Ovary (tissue), 3 donors: Measurements from ENCODE around the gene FBXO36.

Source experiments
- POLR2A ChIP-seq: fragments of 450-650 bp; IDR thresholded peaks from one replicate; pipeline ENCODE4 v1.6.1; 2017; ENCODE audit warnings: antibody characterized with exemption, mild to moderate bottlenecking, moderate library complexity
- TF ChIP-seq, protein P1 (sequence below), 3 donors: fragments of 450-650 bp in 2 of 3; fragments of 200-600 bp in 1 of 3; IDR thresholded peaks; one replicate each; pipeline versions ENCODE4 v1.5.1 to v1.8.0; 2016 to 2022; ENCODE audit warnings: antibody characterized with exemption in 3 of 3, mild to moderate bottlenecking in 1 of 3
- donor health status: DM: no; HTN: no; CAD: no.

DNA sequence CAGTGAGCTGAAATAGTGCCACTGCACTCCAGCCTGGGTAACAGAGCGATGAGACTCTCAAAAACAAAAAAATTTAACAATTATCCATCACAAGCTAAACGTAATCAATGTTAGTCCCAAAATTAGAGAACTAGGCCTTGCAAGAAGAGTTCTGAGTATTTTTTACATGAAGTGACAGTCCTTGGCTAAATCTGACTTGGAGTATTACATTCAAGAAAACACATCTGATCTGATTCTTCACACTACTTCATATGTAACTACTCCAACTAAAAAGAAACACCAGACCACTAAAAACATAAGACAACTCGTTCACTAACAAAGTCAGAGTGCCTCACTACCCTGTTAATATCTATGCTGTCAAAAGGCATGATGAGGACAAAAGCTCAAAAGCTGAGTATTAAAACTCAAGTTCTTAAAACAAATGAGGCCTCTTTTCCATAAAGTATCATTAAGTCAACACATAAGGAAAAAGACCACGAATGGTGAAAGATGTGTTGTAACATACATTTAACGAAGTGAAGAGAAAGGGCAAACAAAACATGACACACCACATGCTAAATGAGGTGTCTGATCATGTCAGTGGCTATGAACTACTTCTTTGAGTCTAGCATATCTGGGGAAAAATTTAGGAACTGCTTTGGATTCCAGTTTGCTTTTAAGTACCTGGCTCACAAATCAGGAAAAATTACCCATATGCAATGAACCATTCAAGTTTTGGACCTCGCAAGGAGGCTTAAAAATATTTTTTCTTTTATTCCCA, 42.9 kb upstream of the FBXO36 start:
- TF ChIP-seq, protein P1, sequence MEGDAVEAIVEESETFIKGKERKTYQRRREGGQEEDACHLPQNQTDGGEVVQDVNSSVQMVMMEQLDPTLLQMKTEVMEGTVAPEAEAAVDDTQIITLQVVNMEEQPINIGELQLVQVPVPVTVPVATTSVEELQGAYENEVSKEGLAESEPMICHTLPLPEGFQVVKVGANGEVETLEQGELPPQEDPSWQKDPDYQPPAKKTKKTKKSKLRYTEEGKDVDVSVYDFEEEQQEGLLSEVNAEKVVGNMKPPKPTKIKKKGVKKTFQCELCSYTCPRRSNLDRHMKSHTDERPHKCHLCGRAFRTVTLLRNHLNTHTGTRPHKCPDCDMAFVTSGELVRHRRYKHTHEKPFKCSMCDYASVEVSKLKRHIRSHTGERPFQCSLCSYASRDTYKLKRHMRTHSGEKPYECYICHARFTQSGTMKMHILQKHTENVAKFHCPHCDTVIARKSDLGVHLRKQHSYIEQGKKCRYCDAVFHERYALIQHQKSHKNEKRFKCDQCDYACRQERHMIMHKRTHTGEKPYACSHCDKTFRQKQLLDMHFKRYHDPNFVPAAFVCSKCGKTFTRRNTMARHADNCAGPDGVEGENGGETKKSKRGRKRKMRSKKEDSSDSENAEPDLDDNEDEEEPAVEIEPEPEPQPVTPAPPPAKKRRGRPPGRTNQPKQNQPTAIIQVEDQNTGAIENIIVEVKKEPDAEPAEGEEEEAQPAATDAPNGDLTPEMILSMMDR (IDR thresholded peaks at IDR 0.05): no peak
- no peak for TF ChIP-seq POLR2A
